K562 (cell line): ENCODE data around the gene XPNPEP3. TPM values are rescaled to one million over a fixed set of nuclear protein-coding genes. Genes with fewer than 3 reads are reported as not detected.
A peak's percentile ranks its signal among the peaks of the same experiment; 100 is the strongest.

Experiments used
- ATAC-seq: fragments of 200-7000 bp; cut with Tn5 transposase; 3 replicates; pipeline ENCODE4 v1.9.1; 2020; ENCODE audit warnings: moderate library complexity
- BruUV-seq: library from RNA; stranded (reverse); fragments of 400-500 nt; replicated peaks from 2 replicates; lab custom pipeline; 2021; lab: Mats Ljungman, UMichigan
- CTCF ChIA-PET: fragments of 300-600 bp; formaldehyde crosslinking; extraction: SDS; loops from one replicate; lab custom pipeline; 2021; ENCODE audit warnings: low intra/inter-chr PET ratio; lab: Yijun Ruan, JAX
- POLR2A ChIA-PET: fragments of 300-600, 350-650 bp; sonication (Branson Sonifier 250); formaldehyde crosslinking; extraction: SDS; loops from one replicate; lab custom pipeline; 2021; ENCODE audit warnings: antibody characterized with exemption, inconsistent platforms; lab: Yijun Ruan, JAX
- DNase-seq, 4 experiments: peaks; one replicate each; pipeline versions ENCODE4 v3.0.0 to v3.0.0-alpha.2; 2011 to 2018; ENCODE audit warnings: low spot score in 3 of 4, mixed read lengths in 3 of 4; ENCODE audit errors: extremely low read depth in 1 of 4
- FAIRE-seq: peaks from 2 replicates; lab custom pipeline; 2011; peaks lifted over from hg19 to GRCh38; lab: Jason Lieb, UNC
- H2AFZ ChIP-seq: 2 replicates; pipeline ENCODE4 v1.6.0; 2011; ENCODE audit warnings: low read depth, low read length, control low read depth, inconsistent platforms
- H3K27ac ChIP-seq: fragments of 200-600 bp; 3 replicates; pipeline ENCODE4 v1.8.0; 2011; ENCODE audit warnings: low read depth, mild to moderate bottlenecking, control low read depth, inconsistent platforms, low read length, moderate library complexity, mixed read lengths; ENCODE audit errors: extremely low read depth
- H3K27me3 ChIP-seq, 2 experiments: fragments of 300-600 bp in 1 of 2; 2 replicates in 1 of 2; 3 replicates in 1 of 2; pipeline versions ENCODE4 v1.6.0 to v1.8.0; 2011; ENCODE audit warnings: inconsistent platforms in 2 of 2, low read length in 2 of 2, mild to moderate bottlenecking in 1 of 2, mixed read lengths in 1 of 2, moderate library complexity in 1 of 2; ENCODE audit not compliant: control insufficient read depth in 2 of 2, insufficient read depth in 2 of 2
- H3K36me3 ChIP-seq: fragments of 300-600 bp; 3 replicates; pipeline ENCODE4 v1.8.0; 2011; ENCODE audit warnings: mild to moderate bottlenecking, low read length, inconsistent platforms; ENCODE audit not compliant: control insufficient read depth, insufficient read depth
- H3K4me1 ChIP-seq, 2 experiments: fragments of 200-600 bp in 1 of 2; replicated peaks in 1 of 2; 2 replicates in 1 of 2; 3 replicates in 1 of 2; pipeline versions ENCODE4 v1.5.1 to v1.8.0; 2011; ENCODE audit warnings: inconsistent platforms in 2 of 2, low read length in 2 of 2, mild to moderate bottlenecking in 1 of 2, mixed read lengths in 1 of 2, moderate library complexity in 1 of 2; ENCODE audit not compliant: control insufficient read depth in 2 of 2, insufficient read depth in 2 of 2
- H3K4me2 ChIP-seq: 2 replicates; pipeline ENCODE4 v1.6.1; 2011; ENCODE audit warnings: low read length, control low read depth, inconsistent platforms, mixed read lengths; ENCODE audit not compliant: insufficient read depth
- H3K4me3 ChIP-seq: fragments of 200-600 bp; sonication (generic), shearing (Covaris generic); 2 replicates; pipeline ENCODE4 v1.5.1; 2016; ENCODE audit warnings: control low read depth, inconsistent platforms
- H3K79me2 ChIP-seq: fragments of 200-600 bp; 3 replicates; pipeline ENCODE4 v1.8.0; 2011; ENCODE audit warnings: low read length, inconsistent platforms; ENCODE audit not compliant: control insufficient read depth, insufficient read depth
- H3K9ac ChIP-seq, 2 experiments: 2 replicates each; pipeline versions ENCODE4 v1.6.0 to v1.6.1; 2011; ENCODE audit warnings: low read depth in 2 of 2, low read length in 2 of 2, control low read depth in 1 of 2, inconsistent platforms in 1 of 2, mild to moderate bottlenecking in 1 of 2, mixed read lengths in 1 of 2; ENCODE audit not compliant: insufficient read depth in 1 of 2
- H3K9me1 ChIP-seq: one replicate; pipeline ENCODE4 v1.6.0; 2011; ENCODE audit warnings: inconsistent platforms, mild to moderate bottlenecking, low read length, moderate library complexity; ENCODE audit not compliant: control insufficient read depth, insufficient read depth
- H3K9me3 ChIP-seq: replicated peaks from 2 replicates; pipeline ENCODE4 v1.5.1; 2011; ENCODE audit warnings: low read depth, low read length, inconsistent platforms; ENCODE audit not compliant: control insufficient read depth, insufficient read depth
- H4K20me1 ChIP-seq: replicated peaks from 2 replicates; pipeline ENCODE4 v1.6.1; 2011; ENCODE audit warnings: low read length, inconsistent platforms, mixed read lengths; ENCODE audit not compliant: control insufficient read depth, insufficient read depth
- GABPA ChIP-seq: fragments of 200-800 bp; sonication (Bioruptor generic); conservative IDR thresholded peaks from 2 replicates; pipeline ENCODE4 v1.6.1; 2016; ENCODE audit warnings: low read depth, missing genetic modification characterization, missing compliant biosample characterization
- STAT6 ChIP-seq: sonication (generic); formaldehyde crosslinking; IDR thresholded peaks from 2 replicates; pipeline ENCODE4 v1.8.1; 2023; ENCODE audit warnings: mild to moderate bottlenecking, missing genetic modification reagents
- WGBS: fragments of 100-300 bp; shearing (Covaris generic); methylation state at CpG from one replicate; pipeline ENCODE4 v1.1.6; 2016; ENCODE audit warnings: low coverage, mixed read lengths; ENCODE audit not compliant: insufficient coverage; ENCODE audit errors: missing lambda C conversion rate; 5-methylcytosine and 5-hydroxymethylcytosine counted together
- in situ Hi-C: fragments of 300-500 bp; cut with MboI; formaldehyde crosslinking; loops from 4 replicates; pipeline ENCODE4 v1.15.0; 2018; ENCODE audit warnings: inconsistent platforms, mixed read lengths
- intact Hi-C: fragments of 100-400 bp; cut with micrococcal nuclease; formaldehyde crosslinking; loops from 2 replicates; pipeline ENCODE4 v1.14.2; 2022
- microRNA-seq: library from miRNA; unstranded; fragments of <30 nt; microRNA quantifications from one replicate; pipeline ENCODE4, GENCODE V29; 2018; ENCODE audit warnings: borderline microRNAs expressed
- polyA plus RNA-seq, 8 experiments: library from polyadenylated mRNA; depleted of rRNA in 4 of 8; stranded (reverse) in 5 of 8; unstranded in 3 of 8; fragments of >200 nt; fragmentation: Nextera tagmentation in 2 of 8; fragmentation: Illumina TruSeq in 1 of 8; extraction: Ambion mirVana in 2 of 8; extraction: Trizol in 1 of 8; gene quantifications; 2 replicates each; pipeline versions ENCODE4 v1.2.1 to v1.2.3, GENCODE V29; 2011 to 2014; ENCODE audit warnings: inconsistent platforms in 1 of 8, missing spikeins in 1 of 8
- small RNA-seq: library from RNA; depleted of rRNA; stranded (forward); fragments of <200 nt; gene quantifications from one replicate; pipeline ENCODE3, GENCODE V24; 2014
- total RNA-seq, 7 experiments: library from RNA; depleted of rRNA in 6 of 7; stranded (reverse); fragments of >200 nt in 6 of 7; fragmentation: Illumina TruSeq in 2 of 7; extraction: Trizol in 2 of 7; gene quantifications; 2 replicates each; pipeline versions ENCODE4 v1.2.1 to v1.2.3, GENCODE V29; 2011 to 2021; ENCODE audit warnings: low replicate concordance in 1 of 7

The XPNPEP3 gene
- total and polyA plus RNA-seq, 9 of the 15 experiments (the other 6 are each of a cell fraction or from before 2014, with no cell fraction given) = 9.1 to 22.6 (median 15.6) TPM

GRCh38 chr22:40979871-40980270 lies 122.9 kb downstream of the XPNPEP3 start:
- Histone ChIP-seq H3K27me3 (no peaks in the 10 kb centered on the region), H4K20me1 (no peaks in the 10 kb centered on the region), H3K27ac (no peak overlapping the region), H3K9me1 (peaks cover 2% of the 10 kb centered on the region), H2AFZ (peak overlapping the region; percentile 70), H3K4me3 (no peak overlapping the region), H3K4me2 (no peak overlapping the region), H3K79me2 (no peaks in the 10 kb centered on the region), H3K4me1 (peaks cover 0 to 4% of the 10 kb centered on the region in 2 experiments; a peak in 2 of 5 replicates), H3K9ac (no peak overlapping the region), H3K9me3 (no peaks in the 10 kb centered on the region), H3K36me3 (no peaks in the 10 kb centered on the region)
- WGBS = 42% methylated on average over 6 of the region's 8 CpGs
- BruUV-seq = no TSS peak
- intact Hi-C loops (no loop called here), in situ Hi-C loops (no loop called here)
- no peak for TF ChIP-seq GABPA (tag)
- TF ChIP-seq STAT6 (CRISPR knock-in tag) = no peak
- FAIRE-seq (no peak), DNase-seq (no peak), ATAC-seq (0 out of 3 replicates have a peak, but pooled peaks have one; percentile 28)
- ChIA-PET POLR2A (no interaction called here), CTCF (no interaction called here)

Small RNA genes lying within 50 kb of the gene (microRNA-seq; reads per million reads assigned to microRNA genes)
- gene MIR4766 = 24.9 reads per million, percentile 68 among the genes with 10 or more reads in this experiment

Small RNA genes lying within 50 kb of the gene (small RNA-seq; reads per million reads assigned to genes)
- gene MIR4766 = 0.99 reads per million, percentile 58 among the genes with 10 or more reads in this experiment
- not detected for gene RF00017
- not detected for gene RNU6-379P

Other genes starting within 250 kb of the XPNPEP3 start
- 10.6 and 10.9 TPM in 2 replicates for gene MRTFA, start 220.4 kb upstream of the XPNPEP3 start, total RNA-seq (2014; rRNA removed)
- gene MRTFA, start 220.4 kb upstream of the XPNPEP3 start, total RNA-seq (2014; rRNA removed; fragmentation: Illumina TruSeq; extraction: Trizol) = 3.4 and 3.7 TPM in 2 replicates
- 3.6 and 5.2 TPM in 2 replicates for gene MRTFA, start 220.4 kb upstream of the XPNPEP3 start, total RNA-seq (2015; rRNA removed; fragmentation: Illumina TruSeq; extraction: Trizol)
- gene MRTFA, start 220.4 kb upstream of the XPNPEP3 start, total RNA-seq (2021) = 21.1 TPM in 2 replicates
- gene MRTFA, start 220.4 kb upstream of the XPNPEP3 start, polyA plus RNA-seq (2011; rRNA removed) = 1.2 and 2.6 TPM in 2 replicates
- gene MRTFA, start 220.4 kb upstream of the XPNPEP3 start, polyA plus RNA-seq (2014; fragmentation: Illumina TruSeq; extraction: Trizol) = 6.3 and 9.6 TPM in 2 replicates
- under 1 TPM; 0.84 to 0.97 TPM for gene MRTFA, start 220.4 kb upstream of the XPNPEP3 start, polyA plus RNA-seq (2014; fragmentation: Nextera tagmentation; extraction: Ambion mirVana)
- gene MRTFA, start 220.4 kb upstream of the XPNPEP3 start, polyA plus RNA-seq (2014; rRNA removed) = 5.6 and 6.9 TPM in 2 replicates
- not detected in 2 replicates for gene MCHR1, start 177.7 kb upstream of the XPNPEP3 start, total RNA-seq (2014; rRNA removed)
- gene MCHR1, start 177.7 kb upstream of the XPNPEP3 start, total RNA-seq (2014; rRNA removed; fragmentation: Illumina TruSeq; extraction: Trizol) = not detected in 2 replicates
- not detected in 2 replicates for gene MCHR1, start 177.7 kb upstream of the XPNPEP3 start, total RNA-seq (2015; rRNA removed; fragmentation: Illumina TruSeq; extraction: Trizol)
- gene MCHR1, start 177.7 kb upstream of the XPNPEP3 start, total RNA-seq (2021) = not detected in 2 replicates
- 0.31 and 0.50 TPM in 2 replicates for gene MCHR1, start 177.7 kb upstream of the XPNPEP3 start, polyA plus RNA-seq (2011; rRNA removed)
- gene MCHR1, start 177.7 kb upstream of the XPNPEP3 start, polyA plus RNA-seq (2014; fragmentation: Illumina TruSeq; extraction: Trizol) = not detected in 2 replicates
- gene MCHR1, start 177.7 kb upstream of the XPNPEP3 start, polyA plus RNA-seq (2014; fragmentation: Nextera tagmentation; extraction: Ambion mirVana) = under 1 TPM in 1 of 2 experiments, not detected in 1; 0.03 TPM
- gene MCHR1, start 177.7 kb upstream of the XPNPEP3 start, polyA plus RNA-seq (2014; rRNA removed) = not detected in 2 replicates
- 32.5 and 32.6 TPM in 2 replicates for gene SLC25A17, start 37.8 kb upstream of the XPNPEP3 start, total RNA-seq (2014; rRNA removed)
- 56.2 and 61.0 TPM in 2 replicates for gene SLC25A17, start 37.8 kb upstream of the XPNPEP3 start, total RNA-seq (2014; rRNA removed; fragmentation: Illumina TruSeq; extraction: Trizol)
- gene SLC25A17, start 37.8 kb upstream of the XPNPEP3 start, total RNA-seq (2015; rRNA removed; fragmentation: Illumina TruSeq; extraction: Trizol) = 35.0 and 38.4 TPM in 2 replicates
- 50.2 and 54.5 TPM in 2 replicates for gene SLC25A17, start 37.8 kb upstream of the XPNPEP3 start, total RNA-seq (2021)
- 77.1 and 96.8 TPM in 2 replicates for gene SLC25A17, start 37.8 kb upstream of the XPNPEP3 start, polyA plus RNA-seq (2011; rRNA removed)
- gene SLC25A17, start 37.8 kb upstream of the XPNPEP3 start, polyA plus RNA-seq (2014; fragmentation: Illumina TruSeq; extraction: Trizol) = 63.2 and 65.3 TPM in 2 replicates
- 100 to 1,000 TPM; 104 to 136 TPM for gene SLC25A17, start 37.8 kb upstream of the XPNPEP3 start, polyA plus RNA-seq (2014; fragmentation: Nextera tagmentation; extraction: Ambion mirVana)
- gene SLC25A17, start 37.8 kb upstream of the XPNPEP3 start, polyA plus RNA-seq (2014; rRNA removed) = 43.1 and 46.5 TPM in 2 replicates
- 178 and 255 TPM in 2 replicates for gene ST13, start 509 bp upstream of the XPNPEP3 start, total RNA-seq (2014; rRNA removed)
- 247 and 287 TPM in 2 replicates for gene ST13, start 509 bp upstream of the XPNPEP3 start, total RNA-seq (2014; rRNA removed; fragmentation: Illumina TruSeq; extraction: Trizol)
- gene ST13, start 509 bp upstream of the XPNPEP3 start, total RNA-seq (2015; rRNA removed; fragmentation: Illumina TruSeq; extraction: Trizol) = 306 and 311 TPM in 2 replicates
- 172 and 195 TPM in 2 replicates for gene ST13, start 509 bp upstream of the XPNPEP3 start, total RNA-seq (2021)
- gene ST13, start 509 bp upstream of the XPNPEP3 start, polyA plus RNA-seq (2011; rRNA removed) = 149 and 163 TPM in 2 replicates
- gene ST13, start 509 bp upstream of the XPNPEP3 start, polyA plus RNA-seq (2014; fragmentation: Illumina TruSeq; extraction: Trizol) = 229 and 236 TPM in 2 replicates
- gene ST13, start 509 bp upstream of the XPNPEP3 start, polyA plus RNA-seq (2014; fragmentation: Nextera tagmentation; extraction: Ambion mirVana) = 10 to 100 TPM; 53.6 to 69.7 TPM
- 133 and 154 TPM in 2 replicates for gene ST13, start 509 bp upstream of the XPNPEP3 start, polyA plus RNA-seq (2014; rRNA removed)
- gene DNAJB7, start 5.0 kb downstream of the XPNPEP3 start, total RNA-seq (2014; rRNA removed) = not detected in 2 replicates
- gene DNAJB7, start 5.0 kb downstream of the XPNPEP3 start, total RNA-seq (2014; rRNA removed; fragmentation: Illumina TruSeq; extraction: Trizol) = not detected in 2 replicates
- gene DNAJB7, start 5.0 kb downstream of the XPNPEP3 start, total RNA-seq (2015; rRNA removed; fragmentation: Illumina TruSeq; extraction: Trizol) = not detected in 2 replicates
- gene DNAJB7, start 5.0 kb downstream of the XPNPEP3 start, total RNA-seq (2021) = not detected in 2 replicates
- not detected in 2 replicates for gene DNAJB7, start 5.0 kb downstream of the XPNPEP3 start, polyA plus RNA-seq (2011; rRNA removed)
- gene DNAJB7, start 5.0 kb downstream of the XPNPEP3 start, polyA plus RNA-seq (2014; fragmentation: Illumina TruSeq; extraction: Trizol) = not detected in 2 replicates
- under 1 TPM; 0.13 to 0.21 TPM for gene DNAJB7, start 5.0 kb downstream of the XPNPEP3 start, polyA plus RNA-seq (2014; fragmentation: Nextera tagmentation; extraction: Ambion mirVana)
- not detected in 2 replicates for gene DNAJB7, start 5.0 kb downstream of the XPNPEP3 start, polyA plus RNA-seq (2014; rRNA removed)
- 52.7 and 61.3 TPM in 2 replicates for gene RBX1, start 94.2 kb downstream of the XPNPEP3 start, total RNA-seq (2014; rRNA removed)
- gene RBX1, start 94.2 kb downstream of the XPNPEP3 start, total RNA-seq (2014; rRNA removed; fragmentation: Illumina TruSeq; extraction: Trizol) = 66.9 and 72.6 TPM in 2 replicates
- 41.5 and 44.0 TPM in 2 replicates for gene RBX1, start 94.2 kb downstream of the XPNPEP3 start, total RNA-seq (2015; rRNA removed; fragmentation: Illumina TruSeq; extraction: Trizol)
- gene RBX1, start 94.2 kb downstream of the XPNPEP3 start, total RNA-seq (2021) = 54.1 and 64.5 TPM in 2 replicates
- 97.5 and 115 TPM in 2 replicates for gene RBX1, start 94.2 kb downstream of the XPNPEP3 start, polyA plus RNA-seq (2011; rRNA removed)
- 67.9 and 74.2 TPM in 2 replicates for gene RBX1, start 94.2 kb downstream of the XPNPEP3 start, polyA plus RNA-seq (2014; fragmentation: Illumina TruSeq; extraction: Trizol)
- gene RBX1, start 94.2 kb downstream of the XPNPEP3 start, polyA plus RNA-seq (2014; fragmentation: Nextera tagmentation; extraction: Ambion mirVana) = 100 to 1,000 TPM; 256 to 259 TPM
- gene RBX1, start 94.2 kb downstream of the XPNPEP3 start, polyA plus RNA-seq (2014; rRNA removed) = 119 and 128 TPM in 2 replicates
- gene EP300, start 235.4 kb downstream of the XPNPEP3 start, total RNA-seq (2014; rRNA removed) = 10.9 and 12.3 TPM in 2 replicates
- gene EP300, start 235.4 kb downstream of the XPNPEP3 start, total RNA-seq (2014; rRNA removed; fragmentation: Illumina TruSeq; extraction: Trizol) = 12.0 TPM in 2 replicates
- 10.4 and 10.6 TPM in 2 replicates for gene EP300, start 235.4 kb downstream of the XPNPEP3 start, total RNA-seq (2015; rRNA removed; fragmentation: Illumina TruSeq; extraction: Trizol)
- 27.9 and 28.6 TPM in 2 replicates for gene EP300, start 235.4 kb downstream of the XPNPEP3 start, total RNA-seq (2021)
- gene EP300, start 235.4 kb downstream of the XPNPEP3 start, polyA plus RNA-seq (2011; rRNA removed) = 5.7 and 9.2 TPM in 2 replicates
- gene EP300, start 235.4 kb downstream of the XPNPEP3 start, polyA plus RNA-seq (2014; fragmentation: Illumina TruSeq; extraction: Trizol) = 20.8 and 24.5 TPM in 2 replicates
- 1 to 10 TPM; 2.2 to 4.0 TPM for gene EP300, start 235.4 kb downstream of the XPNPEP3 start, polyA plus RNA-seq (2014; fragmentation: Nextera tagmentation; extraction: Ambion mirVana)
- 10.5 and 12.7 TPM in 2 replicates for gene EP300, start 235.4 kb downstream of the XPNPEP3 start, polyA plus RNA-seq (2014; rRNA removed)